Activated T-cell treated with anti-CD3 and anti-CD28 coated beads for 1 hour (primary cell): ENCODE data around the gene CD22.
"Not testable (repeated sequence)": the region's sequence is repeated elsewhere in the genome, so short reads cannot be mapped to it uniquely, and the experiment has no call there.

Experiments used
- DNase-seq: peaks from one replicate; pipeline ENCODE4 v3.0.0-alpha.2; 2020; ENCODE audit warnings: low read depth

The CD22 gene

DNA sequence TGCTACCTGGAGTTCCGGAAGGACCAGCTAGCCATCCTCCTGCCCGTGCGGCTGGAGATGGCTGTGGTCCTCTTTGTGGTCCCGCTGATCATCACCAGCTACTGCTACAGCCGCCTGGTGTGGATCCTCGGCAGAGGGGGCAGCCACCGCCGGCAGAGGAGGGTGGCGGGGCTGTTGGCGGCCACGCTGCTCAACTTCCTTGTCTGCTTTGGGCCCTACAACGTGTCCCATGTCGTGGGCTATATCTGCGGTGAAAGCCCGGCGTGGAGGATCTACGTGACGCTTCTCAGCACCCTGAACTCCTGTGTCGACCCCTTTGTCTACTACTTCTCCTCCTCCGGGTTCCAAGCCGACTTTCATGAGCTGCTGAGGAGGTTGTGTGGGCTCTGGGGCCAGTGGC lies 30.4 kb downstream of the CD22 start:
- DNase-seq: not testable (repeated sequence)

DNA sequence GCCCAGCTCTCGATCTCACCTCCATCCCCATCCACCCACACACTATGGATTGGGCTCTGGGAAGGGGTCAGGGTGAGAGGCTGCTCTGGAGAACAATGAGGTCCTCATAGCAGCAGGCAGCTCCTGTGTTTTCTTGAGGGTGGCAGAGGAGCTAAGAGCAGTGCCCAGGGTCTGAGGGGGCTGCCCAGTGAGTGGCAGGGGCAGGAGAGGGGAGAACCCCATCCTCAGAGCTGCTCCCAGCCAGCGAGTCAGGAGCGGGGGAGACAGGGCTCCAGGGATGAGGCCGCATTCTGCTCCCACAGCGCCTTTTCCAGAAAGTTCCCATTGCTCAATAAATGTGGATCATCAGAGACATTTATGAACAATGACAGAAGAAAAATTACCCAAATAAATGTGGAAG lies 31.1 kb downstream of the CD22 start:
- not testable (repeated sequence) for DNase-seq

DNA sequence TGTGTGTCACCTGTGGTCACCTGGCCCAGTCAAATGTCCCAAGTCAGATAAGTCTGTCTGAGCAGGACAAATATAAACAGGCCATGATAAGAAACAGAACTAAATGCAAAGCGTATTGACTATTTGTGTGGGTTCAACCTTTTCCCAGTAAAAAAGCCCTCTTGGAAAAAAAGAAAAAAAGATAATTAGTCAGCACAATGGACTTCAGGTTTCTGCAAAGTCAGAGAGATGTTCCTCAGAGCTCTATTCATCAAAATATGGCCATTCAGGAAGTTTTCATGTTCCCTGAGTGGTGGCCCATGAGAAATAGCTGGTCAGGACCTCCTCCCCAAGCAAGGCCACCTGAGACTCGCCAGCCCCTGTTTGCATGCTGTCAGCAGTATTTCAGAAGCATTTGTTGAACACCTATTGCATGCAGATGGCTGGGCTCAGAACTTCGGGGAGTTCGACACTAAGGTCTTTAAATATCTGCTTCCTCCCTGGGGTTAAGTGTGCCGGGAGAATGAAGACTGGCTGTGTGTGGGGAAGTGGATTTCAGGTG lies 32.0 kb downstream of the CD22 start:
- DNase-seq: no peak

DNA sequence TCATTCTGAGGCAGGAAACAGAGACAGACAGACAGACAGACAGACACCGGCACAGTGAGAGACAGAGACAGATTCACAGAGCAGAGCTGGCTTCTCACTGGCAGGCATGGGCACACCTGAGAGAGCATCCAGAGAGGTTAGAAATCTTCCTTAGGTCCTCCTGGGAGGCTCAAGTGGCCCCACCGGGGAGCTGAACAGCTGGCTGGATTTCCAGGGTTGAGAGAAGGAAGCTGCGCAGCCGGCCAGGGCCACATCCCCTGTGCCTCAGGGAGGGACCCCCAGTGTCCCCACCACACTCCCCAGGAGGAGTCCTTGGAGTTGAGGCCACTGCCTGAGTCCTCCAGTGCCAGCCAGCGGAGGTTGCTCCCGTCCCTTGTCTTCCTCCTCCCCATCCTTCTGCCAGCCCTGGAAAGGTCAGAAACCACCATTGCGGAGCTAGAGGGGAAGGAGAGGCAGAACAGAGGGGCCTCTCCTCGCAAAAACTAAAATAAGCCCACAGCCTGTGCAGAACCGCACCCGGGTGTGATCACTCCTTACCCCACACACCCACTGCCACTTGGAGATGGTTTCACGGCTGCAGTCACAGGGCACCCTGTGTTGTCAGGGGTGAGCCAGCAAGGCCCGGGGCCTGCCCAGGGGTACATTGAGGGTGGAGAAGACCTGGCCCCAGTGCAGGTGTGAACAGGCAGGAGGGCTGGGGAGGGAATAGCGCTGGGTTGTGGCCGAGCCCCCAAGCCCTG lies 33.4 kb downstream of the CD22 start:
- DNase-seq: no peak

DNA sequence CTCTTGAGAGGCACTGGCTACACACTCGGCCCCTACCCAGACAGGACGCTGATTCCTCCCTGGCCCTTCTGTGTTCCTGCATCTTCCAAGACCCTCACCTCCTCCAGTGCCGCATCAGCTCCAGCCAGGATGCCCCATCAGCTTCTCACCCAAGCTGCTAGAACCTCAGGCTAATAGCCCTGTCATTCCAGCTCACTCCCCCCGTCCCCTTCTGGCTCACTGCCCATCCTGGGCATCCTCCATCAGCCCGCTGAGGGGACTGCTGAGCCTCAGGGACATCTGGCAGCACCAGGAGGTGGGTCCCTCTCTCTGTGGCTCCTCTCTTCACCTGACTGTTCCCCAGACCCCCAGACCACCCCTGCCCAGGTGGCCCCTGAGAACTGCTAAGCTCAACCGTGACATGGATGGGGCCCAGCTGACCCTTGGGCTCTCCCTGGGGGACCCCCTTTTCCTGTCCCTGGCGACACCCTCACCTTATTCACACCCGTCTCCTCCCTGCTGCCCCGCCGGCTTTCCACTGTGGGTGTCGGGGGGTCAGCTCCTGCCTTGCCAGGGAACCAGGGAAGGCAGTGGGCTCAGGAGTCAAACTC lies 34.1 kb downstream of the CD22 start:
- no peak for DNase-seq

DNA sequence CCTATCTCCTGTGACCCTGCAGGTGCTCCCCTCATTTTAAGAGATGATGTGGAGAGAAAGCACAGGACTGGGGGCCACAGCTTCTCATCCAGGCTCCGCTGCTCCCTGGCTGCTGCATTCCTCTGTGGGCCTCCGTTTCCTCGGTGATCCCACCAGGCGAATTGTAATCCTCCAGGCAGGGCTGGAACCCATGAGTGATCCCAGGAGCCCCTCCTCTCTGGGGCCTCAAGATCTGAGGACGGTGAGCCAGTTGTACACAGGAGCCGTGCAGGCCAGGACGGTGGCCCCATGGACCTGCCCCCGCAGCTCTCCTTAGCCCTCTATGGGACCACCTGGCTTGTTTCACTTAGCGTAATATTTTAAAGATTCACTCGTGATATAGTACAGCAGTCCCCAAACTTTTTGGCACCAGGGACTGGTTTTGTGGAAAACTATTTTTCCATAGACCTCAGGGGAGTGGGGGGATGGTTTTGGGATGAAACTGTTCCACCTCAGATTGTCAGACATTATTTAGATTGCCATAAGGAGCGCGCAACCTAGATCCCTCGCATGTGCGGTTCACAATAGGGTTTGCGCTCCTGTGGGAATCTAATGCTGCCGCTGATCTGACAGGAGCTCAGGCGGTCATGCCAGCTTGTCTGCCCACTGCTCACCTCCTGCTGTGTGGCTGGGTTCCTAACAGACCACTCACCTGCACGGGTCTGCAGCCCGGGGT lies 34.9 kb downstream of the CD22 start:
- no peak for DNase-seq

DNA sequence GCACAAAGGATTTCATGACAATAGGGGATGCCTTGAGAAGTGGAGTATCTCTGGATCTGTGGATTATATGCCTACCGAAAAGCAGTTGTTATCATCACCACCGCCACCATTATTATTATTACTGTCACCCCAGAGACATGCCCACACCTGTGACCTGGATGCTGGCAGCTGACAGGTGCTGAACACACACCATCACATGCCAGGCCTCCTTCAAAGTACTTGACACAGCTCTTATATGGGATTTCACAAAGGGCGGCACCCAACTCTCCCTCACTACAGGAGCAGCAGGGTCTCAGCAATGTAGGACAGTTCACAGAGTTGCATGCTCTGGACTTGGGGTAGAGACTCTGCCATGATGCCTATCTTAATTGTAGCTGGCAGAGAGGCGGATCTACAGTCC lies 36.3 kb downstream of the CD22 start:
- DNase-seq: no peak

DNA sequence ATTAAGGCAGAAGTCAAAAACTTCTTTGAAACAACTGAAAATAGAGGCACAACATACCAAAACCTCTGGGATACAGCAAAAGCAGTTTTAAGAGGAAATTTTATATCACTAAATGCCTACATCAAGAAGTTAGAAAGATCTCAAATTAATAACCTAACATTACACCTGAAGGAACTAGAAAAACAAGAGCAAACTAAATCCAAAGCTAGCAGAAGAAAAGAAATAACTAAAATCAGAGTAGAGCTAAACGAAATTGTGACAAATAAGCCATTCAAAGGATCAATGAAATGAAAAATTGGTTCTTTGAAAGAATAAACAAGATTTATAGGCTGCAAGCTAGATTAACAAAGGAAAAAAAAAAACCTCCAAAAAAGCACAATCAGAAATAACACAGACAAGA lies 39.4 kb downstream of the CD22 start:
- no peak for DNase-seq

DNA sequence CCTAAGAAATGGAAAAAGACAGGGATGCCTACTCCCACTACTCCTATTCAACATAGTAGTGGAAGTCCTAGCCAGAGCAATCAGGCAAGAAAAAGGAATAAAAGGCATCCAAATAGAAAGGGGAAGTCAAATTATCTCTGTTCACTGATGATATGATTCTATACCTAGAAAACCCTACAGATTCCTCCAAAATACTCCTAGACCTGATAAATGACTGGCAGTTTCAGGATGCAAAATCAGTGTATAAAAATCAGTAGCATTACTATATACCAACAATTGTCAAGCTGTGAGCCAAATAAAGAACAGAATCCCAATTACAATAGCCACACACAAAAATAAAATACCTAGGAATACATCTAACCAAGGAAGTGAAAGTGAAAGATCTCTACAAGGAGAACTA lies 40.5 kb downstream of the CD22 start:
- no peak for DNase-seq

DNA sequence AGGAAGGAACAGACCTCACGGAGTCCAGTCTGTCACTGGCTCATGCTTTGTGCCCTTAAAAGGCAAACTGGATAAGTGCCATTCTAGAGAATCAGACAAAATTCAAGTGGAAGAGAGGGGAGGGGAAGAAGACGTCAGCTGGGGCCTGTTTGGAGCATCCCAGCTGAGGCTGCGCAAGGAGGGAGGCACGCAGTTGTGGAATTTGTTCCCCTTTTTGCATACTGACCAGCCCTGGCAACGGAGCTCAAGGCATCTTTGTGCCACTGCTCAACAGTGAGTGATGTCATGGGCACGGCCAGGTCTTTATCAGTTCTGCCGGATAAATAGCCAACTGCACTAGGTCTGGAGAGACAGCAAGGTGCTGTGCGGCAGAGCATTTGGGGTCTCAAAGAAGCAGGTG lies 41.7 kb downstream of the CD22 start, which contains the start of gene GPR42:
Gene GPR42 (plus strand): TSS at position 347 of the 400 bp plus-strand sequence. CDS start 292 bp downstream, outside the sequence.
- DNase-seq: no peak

DNA sequence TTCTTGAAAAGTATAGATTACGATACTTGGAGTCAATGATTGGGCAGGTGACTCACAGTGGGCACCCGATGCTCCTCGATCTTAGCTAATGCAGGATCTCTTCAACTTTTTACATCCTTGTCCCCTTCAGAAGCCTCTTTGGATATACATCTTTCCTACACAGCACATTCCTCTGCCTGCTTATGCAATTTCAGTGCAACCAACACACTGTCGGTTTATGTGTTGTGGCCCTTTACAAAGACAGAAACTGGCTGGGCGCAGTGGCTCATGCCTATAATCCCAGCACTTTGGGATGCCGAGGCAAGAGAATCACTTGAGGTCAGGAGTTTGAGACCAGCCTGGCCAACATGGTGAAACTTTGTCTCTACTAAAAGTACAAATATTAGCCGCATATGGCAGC lies 44.5 kb downstream of the CD22 start:
- no peak for DNase-seq

DNA sequence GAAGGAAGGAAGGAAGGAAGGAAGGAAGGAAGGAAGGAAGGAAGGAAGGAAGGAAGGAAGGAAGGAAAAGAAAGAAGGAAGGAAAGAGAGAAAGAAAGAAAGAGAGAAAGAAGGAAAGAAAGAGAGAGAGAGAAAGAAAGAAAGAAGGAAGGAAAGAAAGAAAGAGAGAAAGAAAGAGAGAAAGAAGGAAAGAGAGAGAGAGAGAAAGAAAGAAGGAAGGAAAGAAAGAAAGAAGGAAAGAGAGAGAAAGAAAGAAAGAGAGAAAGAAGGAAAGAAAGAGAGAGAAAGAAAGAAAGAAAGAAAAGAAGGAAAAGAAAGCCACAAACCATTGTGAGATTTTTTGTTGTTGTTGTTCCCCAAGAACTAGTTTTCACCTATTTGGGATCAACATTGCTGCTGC lies 45.0 kb downstream of the CD22 start:
- DNase-seq: not testable (repeated sequence)

DNA sequence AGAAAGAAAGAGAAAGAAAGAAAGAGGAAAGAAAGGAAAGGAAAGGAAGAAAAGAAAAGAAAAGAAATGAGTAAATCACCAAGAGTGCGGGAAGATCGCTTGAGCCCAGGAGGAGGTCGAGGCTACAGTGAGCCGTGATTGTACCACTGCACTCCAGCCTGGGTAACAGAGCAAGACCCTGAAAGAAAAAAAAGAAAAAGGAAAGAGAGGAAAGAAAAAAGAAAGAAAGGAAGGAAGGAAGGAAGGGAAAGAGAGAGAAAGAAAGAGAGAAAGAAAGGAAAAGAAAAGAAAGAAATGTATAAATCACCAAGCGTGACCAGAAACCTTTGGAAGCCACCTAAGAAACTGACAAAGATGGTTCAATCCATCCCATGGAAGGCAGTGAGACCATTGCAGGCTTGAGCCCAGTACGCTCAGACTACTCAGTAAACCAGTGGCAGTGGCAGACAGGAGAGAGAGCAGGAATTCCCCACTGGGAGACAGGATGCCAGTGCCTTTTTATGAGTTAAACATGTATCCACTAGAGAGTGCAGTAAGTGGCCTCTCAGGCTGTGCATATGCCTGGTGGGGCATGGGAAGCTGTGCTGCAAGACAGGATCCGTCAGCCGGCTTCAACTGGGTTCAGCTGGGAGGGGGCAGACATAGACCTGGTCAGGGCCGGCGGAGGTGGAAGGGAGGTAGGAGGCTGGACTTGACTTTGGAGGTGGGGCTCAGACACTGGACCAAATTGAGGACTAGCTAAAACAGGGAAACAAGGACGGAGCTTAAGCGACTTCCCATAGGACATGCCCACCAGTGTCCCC lies 46.7 kb downstream of the CD22 start:
- DNase-seq: no peak

DNA sequence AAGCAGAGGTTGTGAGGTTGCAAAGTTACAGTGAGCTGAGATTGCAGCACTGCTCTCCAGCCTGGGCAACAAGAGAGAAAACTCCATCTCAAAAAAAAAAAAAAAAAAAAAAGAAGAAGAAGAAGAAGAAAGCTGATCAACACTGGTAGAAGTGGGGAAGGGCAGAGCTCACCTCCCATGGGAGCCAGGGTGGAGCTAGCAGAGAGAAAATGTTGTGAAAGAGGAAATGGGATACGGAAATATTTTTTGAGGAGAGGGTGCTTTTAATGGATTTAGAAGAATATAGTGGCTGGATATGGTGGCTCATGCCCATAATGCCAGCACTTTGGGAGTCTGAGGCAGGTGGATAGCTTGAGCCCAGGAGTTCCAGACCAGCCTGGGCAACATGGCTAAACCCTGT lies 48.7 kb downstream of the CD22 start:
- no peak for DNase-seq

DNA sequence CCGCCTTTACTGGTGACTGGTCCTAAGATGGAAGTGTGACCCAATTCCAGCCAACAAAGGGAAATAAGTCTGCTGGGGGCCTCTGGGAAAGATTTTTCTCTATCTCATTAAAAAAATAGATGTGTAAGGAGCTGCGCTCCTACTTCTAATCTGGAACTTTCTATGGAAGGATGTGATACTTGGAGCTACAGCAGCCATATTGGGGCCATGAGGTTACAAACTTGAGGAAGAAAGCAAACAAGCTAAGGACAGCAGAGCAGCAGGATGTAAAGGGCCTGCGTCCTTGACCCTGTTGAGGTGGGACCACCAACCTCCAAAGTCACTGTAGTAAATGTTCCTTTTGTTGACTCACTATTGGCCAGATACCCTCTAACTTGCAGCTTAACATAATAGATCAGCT lies 49.4 kb downstream of the CD22 start:
- no peak for DNase-seq

DNA sequence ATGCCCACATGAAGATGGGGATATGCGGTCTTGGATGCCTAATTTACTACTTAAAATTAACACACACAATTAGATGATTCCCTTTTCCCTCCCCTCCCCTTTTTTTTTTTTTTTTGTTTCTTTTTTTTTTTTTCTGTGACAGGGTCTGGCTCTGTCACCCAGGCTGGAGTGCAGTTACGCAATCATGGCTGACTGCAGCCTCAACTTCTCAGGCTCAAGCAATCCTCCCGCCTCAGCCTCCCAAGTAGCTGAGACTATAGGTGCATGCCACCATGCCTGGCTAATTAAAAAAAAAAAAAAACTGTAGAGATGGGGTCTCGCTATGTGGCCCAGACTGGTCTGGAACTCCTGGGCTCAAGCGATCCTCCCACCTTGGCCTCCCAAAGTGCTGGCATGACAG lies 50.6 kb downstream of the CD22 start:
- not testable (repeated sequence) for DNase-seq

DNA sequence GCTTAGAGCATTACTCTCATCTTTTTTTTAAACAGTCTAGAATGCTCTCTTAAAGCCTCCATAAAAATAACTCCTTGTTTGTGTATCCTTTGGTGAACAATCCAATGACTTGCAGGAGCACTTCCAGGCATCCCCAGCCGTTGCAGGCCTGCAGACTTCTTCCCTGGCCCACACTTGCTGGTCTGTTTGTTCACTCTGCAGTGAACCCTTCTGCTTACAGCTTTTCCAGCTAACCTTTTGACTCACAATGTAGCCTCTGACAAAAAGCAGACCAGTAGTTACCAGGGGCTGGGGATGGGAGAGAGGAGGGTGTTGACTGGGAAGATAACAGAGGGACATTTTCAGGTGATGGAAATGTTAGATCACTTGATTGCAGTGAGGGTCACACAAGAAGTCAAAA lies 51.0 kb downstream of the CD22 start:
- no peak for DNase-seq

DNA sequence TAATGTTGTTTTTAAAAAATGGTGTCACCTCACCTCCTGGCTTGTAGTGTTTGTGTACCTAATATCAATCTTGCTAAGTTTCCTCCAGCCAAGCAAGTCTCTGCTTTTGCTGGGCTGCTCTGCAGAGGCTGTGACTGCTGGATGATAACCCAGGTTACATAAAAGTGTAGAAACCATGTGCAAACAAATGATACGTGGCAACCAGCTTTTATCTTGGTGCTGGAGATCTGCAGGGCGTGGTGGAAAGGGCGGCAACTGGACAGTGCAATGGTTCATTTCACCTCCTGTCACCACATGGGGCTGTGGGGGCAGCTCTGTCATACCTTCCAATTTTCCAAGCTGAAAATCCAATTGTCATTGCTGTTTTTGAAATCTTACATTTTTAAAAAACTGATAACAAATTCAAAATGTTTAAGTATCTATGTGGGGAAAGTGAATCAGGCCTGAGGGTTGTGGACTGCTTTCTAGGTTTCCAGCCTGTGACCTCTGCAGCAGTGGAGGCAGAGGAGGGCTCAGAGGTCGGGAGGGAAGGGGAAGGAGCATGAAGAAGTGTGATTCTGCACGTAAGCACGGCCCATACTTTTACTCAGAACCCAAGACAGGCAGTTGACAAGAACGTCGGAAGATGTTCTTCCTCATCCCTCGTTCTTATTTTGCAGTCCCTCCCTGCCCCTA lies 51.6 kb downstream of the CD22 start:
- no peak for DNase-seq

DNA sequence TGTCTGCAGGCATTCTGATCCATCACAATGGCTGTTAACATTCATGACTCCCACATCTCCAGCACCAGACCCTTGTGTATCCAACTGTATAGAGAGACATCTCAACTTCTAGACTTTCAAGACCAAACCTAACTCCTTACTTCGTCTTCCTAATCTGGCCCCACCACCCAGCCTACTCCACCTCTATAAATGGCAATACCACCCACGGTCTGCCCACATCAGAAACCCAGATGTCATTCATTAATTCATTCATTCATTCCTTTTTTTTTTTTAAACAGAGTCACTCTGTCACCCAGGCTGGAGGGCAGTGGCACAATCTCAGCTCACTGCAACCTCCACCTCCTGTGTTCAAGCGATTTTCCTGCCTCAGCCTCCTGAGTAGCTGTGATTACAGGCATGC lies 52.3 kb downstream of the CD22 start:
- no peak for DNase-seq

DNA sequence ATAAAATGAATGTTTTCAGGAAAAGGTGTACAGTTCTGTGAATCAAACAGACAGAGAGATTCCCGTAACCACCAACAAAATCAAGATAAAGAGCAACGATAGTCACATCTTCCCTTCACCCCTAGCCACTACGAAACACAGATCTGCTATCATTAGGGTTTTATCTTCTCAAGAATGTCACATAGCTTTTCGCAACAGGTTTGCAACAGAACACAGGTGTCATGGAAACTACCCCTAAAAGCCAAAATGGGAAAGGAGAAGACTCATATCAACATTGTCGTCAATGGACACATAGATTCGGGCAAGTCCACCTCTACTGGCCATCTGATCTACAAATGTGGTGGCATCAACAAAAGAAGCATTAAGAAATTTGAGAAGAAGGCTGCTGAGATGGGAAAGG lies 52.9 kb downstream of the CD22 start:
- DNase-seq: no peak

DNA sequence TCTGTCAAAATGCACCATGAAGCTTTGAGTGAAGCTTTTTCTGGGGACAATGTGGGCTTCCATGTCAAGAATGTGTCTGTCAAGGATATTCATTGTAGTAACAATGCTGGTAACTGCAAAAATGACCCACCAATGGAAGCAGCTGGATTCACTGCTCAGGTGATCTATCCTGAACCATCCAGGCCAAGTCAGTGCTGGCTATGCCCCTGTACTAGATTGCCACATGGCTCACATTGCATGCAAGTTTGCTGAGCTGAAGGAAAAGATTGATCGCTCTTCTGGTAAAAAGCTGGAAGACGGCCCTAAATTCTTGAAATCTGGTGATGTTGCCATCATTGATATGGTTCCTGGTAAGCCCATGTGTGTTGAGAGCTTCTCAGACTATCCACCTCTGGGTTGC lies 54.5 kb downstream of the CD22 start:
- no peak for DNase-seq
